ENCODE measurements around the gene SNPH.
"Not testable (repeated sequence)": the region's sequence is repeated elsewhere in the genome, so short reads cannot be mapped to it uniquely, and the experiment has no call there.

The SNPH gene

GRCh38 chr20:1343446-1344124 lies 77.5 kb downstream of the SNPH start:
- not testable (repeated sequence) for DNase-seq

- no peak for DNase-seq
Measured at GRCh38 chr20:1345030-1345755, 79.1 kb downstream of the SNPH start.

DNA sequence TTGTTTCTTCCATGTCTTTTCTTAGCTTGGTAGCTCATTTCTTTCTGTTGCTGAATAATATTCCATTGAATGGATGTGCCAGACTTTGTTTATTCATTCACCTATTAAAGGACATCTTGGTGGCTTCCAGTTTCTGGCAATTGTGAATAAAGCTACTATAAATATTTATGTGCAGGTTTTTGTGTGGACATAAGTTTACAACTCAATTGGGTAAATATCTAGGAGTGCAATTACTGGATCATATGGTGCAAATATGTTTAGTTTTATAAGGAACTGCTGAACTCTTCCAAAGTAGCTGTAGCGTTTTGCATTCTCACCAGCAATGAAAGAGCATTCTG lies 79.6 kb downstream of the SNPH start:
- no peak for DNase-seq

DNA sequence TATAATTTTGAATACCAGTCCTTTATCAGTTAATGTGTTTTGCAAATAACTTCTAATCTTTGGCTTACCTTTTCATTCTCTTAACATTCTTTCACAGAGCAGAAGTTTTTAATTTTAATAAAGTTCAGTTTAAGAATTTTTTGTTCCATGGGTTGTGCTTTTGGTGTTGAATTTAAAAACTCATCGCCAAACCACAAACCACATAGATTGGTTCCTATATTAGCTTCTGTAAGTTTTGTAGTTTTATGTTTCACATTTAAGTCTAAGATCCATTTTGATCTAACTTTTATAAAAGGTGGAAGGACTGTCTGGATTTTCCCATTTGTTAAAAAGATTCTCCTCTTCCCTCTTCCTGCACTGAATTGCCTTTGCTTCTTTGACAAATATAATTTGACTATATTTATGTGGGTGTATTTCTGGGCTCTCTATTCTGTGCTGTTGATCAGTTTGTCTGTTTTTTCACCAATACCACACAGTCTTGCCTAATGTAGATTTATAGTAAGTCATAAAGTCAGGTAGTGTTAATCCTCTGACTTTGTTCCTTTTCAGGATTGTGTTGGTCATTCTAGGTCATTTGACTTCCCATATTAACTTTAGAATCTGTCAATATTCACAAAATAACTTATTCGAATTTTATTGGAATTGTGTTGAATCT lies 80.3 kb downstream of the SNPH start:
- DNase-seq: no peak

DNA sequence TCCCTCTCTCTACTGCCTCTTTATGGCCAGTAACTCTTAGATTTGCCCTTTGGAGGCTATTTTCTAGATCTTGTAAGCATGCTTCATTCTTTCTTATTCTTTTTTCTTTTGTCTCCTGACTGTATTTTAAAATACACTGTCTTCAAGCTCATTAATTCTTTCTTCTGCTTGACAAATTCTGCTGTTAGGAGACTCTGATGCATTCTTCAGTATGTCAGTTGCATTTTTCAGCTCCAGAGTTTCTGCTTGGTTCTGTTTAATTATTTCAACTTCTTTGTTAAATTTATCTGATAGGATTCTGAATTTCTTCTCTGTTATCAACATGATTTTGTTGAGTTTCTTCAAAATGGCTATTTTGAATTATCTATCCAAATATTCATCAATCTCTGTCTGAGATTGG lies 87.9 kb downstream of the SNPH start:
- no peak for DNase-seq

DNA sequence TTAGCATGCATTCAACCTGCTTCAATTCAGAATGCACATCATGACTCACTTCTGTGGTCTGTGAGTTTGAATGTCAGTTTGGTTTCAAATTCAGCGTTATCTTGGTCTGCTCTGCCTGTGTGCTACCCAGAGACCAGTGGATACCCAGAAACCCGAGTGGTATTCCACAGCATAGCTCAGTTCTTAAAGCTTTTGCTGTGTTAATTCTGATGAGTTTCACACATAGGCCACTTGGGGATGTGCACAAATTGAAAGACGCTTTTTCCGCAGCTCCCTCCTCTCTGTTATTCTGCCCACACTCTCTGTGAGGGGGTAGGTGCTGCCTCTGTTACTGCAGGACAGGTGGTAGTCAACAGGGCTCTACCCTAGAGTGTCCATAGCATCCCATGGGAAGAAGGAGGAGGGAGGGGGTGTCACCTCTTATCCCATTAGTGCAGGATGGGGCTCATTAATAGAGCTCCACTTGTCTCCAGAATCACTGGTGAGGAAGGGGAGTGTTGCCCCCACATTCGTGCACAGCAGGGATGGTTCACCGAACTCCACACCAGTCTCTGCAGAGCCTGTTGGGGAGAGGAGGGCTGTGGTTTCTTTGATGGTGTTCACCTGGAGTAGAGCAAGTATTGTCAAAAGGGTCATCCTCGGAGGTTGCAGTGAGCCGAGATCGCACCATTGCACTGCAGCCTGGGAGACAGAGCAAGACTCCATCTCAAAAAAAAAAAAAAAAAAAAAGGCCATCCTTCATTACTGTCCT lies 92.0 kb downstream of the SNPH start:
- no peak for DNase-seq

Data from NCI-H1436 (cell line).